Smooth muscle cell (in vitro differentiated cells): ENCODE measurements around the gene NFAM1. TPM values are rescaled to one million over a fixed set of nuclear protein-coding genes. Genes with fewer than 3 reads are reported as not detected.

Experiments
- DNase-seq: peaks from one replicate; lab custom pipeline; 2025; ENCODE audit not compliant: unreplicated experiment; lab: John Stamatoyannopoulos, UW
- H2AFZ ChIP-seq: fragments of 200-600 bp; sonication (generic); 2 replicates; pipeline ENCODE4 v1.6.0; 2016; ENCODE audit warnings: antibody characterized with exemption, low read depth, mild to moderate bottlenecking
- H3F3A ChIP-seq: fragments of 200-600 bp; sonication (generic); 2 replicates; pipeline ENCODE4 v1.6.0; 2017; ENCODE audit warnings: antibody characterized with exemption, low read depth
- H3K27ac ChIP-seq: fragments of 200-600 bp; sonication (generic); 2 replicates; pipeline ENCODE4 v1.5.1; 2016; ENCODE audit warnings: low read depth, mild to moderate bottlenecking
- H3K27me3 ChIP-seq: fragments of 200-600 bp; sonication (generic); 2 replicates; pipeline ENCODE4 v1.6.1; 2016; ENCODE audit warnings: low read depth, mild to moderate bottlenecking
- H3K36me3 ChIP-seq: fragments of 200-600 bp; sonication (generic); 2 replicates; pipeline ENCODE4 v1.5.1; 2016; ENCODE audit warnings: low read depth
- H3K4me1 ChIP-seq: fragments of 200-600 bp; sonication (generic); 2 replicates; pipeline ENCODE4 v1.5.1; 2016; ENCODE audit warnings: low read depth
- H3K4me2 ChIP-seq: fragments of 200-600 bp; sonication (generic); 2 replicates; pipeline ENCODE4 v1.6.0; 2016; ENCODE audit warnings: mild to moderate bottlenecking
- H3K4me3 ChIP-seq: fragments of 200-600 bp; sonication (generic); 2 replicates; pipeline ENCODE4 v1.5.1; 2016; ENCODE audit warnings: mild to moderate bottlenecking
- H3K79me2 ChIP-seq: fragments of 200-600 bp; sonication (generic); 2 replicates; pipeline ENCODE4 v1.6.0; 2016; ENCODE audit warnings: low read depth, mild to moderate bottlenecking
- H3K9ac ChIP-seq: fragments of 200-600 bp; sonication (generic); 2 replicates; pipeline ENCODE4 v1.6.0; 2016; ENCODE audit warnings: low read depth
- H3K9me3 ChIP-seq: fragments of 200-600 bp; sonication (generic); replicated peaks from 2 replicates; pipeline ENCODE4 v1.5.1; 2016; ENCODE audit warnings: low read depth
- H4K20me1 ChIP-seq: fragments of 200-600 bp; sonication (generic); 2 replicates; pipeline ENCODE4 v1.6.0; 2016; ENCODE audit warnings: low read depth
- WGBS: methylation state at CpG from one replicate; pipeline ENCODE4 v1.1.7; 2016; ENCODE audit warnings: low lambda C conversion rate; 5-methylcytosine and 5-hydroxymethylcytosine counted together
- polyA plus RNA-seq: library from polyadenylated mRNA; unstranded; fragments of >200 nt; fragmentation: Nextera tagmentation; extraction: Ambion mirVana; gene quantifications from 2 replicates; pipeline ENCODE4 v1.2.1, GENCODE V29; 2016
- total RNA-seq: library from RNA; depleted of rRNA; stranded (reverse); fragments of >200 nt; gene quantifications from 2 replicates; pipeline ENCODE4 v1.2.3, GENCODE V29; 2014
- TF ChIP-seq, protein P1 (sequence below): fragments of 200-600 bp; sonication (generic); IDR thresholded peaks from 2 replicates; pipeline ENCODE4 v1.5.1; 2017; ENCODE audit warnings: borderline replicate concordance, mild to moderate bottlenecking, antibody characterized with exemption; ENCODE audit not compliant: insufficient read depth, poor library complexity, severe bottlenecking

Gene NFAM1
- total and polyA plus RNA-seq, 2 experiments from 2014 or later: not detected

DNA sequence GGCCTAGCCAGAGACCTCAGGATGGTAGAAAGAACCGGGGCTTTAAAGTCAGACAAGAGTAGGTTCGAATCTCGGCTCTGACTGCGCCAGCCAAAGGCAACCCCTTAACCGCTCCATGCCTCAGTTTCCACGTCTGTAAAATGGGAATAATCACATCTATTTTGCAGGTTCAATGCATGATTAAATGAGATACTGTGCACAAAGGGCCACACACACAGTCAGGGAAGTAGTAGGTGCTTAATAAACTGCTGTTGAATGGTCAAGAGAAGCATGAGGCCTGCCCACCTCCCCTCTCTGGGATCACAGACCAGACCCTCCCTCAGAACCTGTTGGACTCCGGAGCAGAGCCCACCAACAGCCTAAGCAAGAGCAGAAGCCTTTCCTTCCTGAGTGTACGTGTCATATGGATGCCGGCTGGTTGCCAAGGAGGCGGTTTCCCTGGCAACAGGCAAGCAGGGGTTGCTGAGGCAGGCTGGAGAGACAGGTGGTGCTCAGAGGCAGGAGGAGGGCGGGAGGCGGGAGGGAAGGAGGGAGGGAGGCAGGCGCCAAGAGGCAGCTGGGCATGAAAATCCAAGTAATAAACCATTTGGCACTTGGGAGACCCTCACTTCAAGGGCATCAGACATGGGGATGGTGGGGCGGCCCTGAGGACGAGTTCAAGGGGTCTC, 43.9 kb downstream of the NFAM1 start:
- DNase-seq: no peak
- TF ChIP-seq, protein P1, sequence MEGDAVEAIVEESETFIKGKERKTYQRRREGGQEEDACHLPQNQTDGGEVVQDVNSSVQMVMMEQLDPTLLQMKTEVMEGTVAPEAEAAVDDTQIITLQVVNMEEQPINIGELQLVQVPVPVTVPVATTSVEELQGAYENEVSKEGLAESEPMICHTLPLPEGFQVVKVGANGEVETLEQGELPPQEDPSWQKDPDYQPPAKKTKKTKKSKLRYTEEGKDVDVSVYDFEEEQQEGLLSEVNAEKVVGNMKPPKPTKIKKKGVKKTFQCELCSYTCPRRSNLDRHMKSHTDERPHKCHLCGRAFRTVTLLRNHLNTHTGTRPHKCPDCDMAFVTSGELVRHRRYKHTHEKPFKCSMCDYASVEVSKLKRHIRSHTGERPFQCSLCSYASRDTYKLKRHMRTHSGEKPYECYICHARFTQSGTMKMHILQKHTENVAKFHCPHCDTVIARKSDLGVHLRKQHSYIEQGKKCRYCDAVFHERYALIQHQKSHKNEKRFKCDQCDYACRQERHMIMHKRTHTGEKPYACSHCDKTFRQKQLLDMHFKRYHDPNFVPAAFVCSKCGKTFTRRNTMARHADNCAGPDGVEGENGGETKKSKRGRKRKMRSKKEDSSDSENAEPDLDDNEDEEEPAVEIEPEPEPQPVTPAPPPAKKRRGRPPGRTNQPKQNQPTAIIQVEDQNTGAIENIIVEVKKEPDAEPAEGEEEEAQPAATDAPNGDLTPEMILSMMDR: no peak

GRCh38 chr22:42387631-42388030, 44.6 kb downstream of the NFAM1 start:
- no peaks in the 10 kb centered on the region for H3K79me2 ChIP-seq
- TF ChIP-seq, protein P1: no peak
- no peak overlapping the region for H3K9ac ChIP-seq
- no peaks in the 10 kb centered on the region for H3F3A ChIP-seq
- H3K4me2 ChIP-seq: no peak overlapping the region
- H3K27ac ChIP-seq: no peak overlapping the region
- H3K4me3 ChIP-seq: no peak overlapping the region
- no peak overlapping the region for H2AFZ ChIP-seq
- H4K20me1 ChIP-seq: no peaks in the 10 kb centered on the region
- 92% methylated on average over 5 of the region's 6 CpGs for WGBS
- no peaks in the 10 kb centered on the region for H3K4me1 ChIP-seq
- no peak for DNase-seq
- H3K36me3 ChIP-seq: no peaks in the 10 kb centered on the region
- no peaks in the 10 kb centered on the region for H3K9me3 ChIP-seq
- H3K27me3 ChIP-seq: no peaks in the 10 kb centered on the region

More for the DNA sequence above, 43.9 kb downstream of the NFAM1 start:
- Histone ChIP-seq H3K4me2 (no peak overlapping the region), H3K4me3 (no peak overlapping the region), H4K20me1 (no peaks in the 10 kb centered on the region), H3K9ac (no peak overlapping the region), H3K27me3 (no peaks in the 10 kb centered on the region), H3K27ac (no peak overlapping the region), H3F3A (no peaks in the 10 kb centered on the region), H2AFZ (no peak overlapping the region), H3K4me1 (no peaks in the 10 kb centered on the region), H3K79me2 (no peaks in the 10 kb centered on the region), H3K36me3 (no peaks in the 10 kb centered on the region), H3K9me3 (no peaks in the 10 kb centered on the region)
- 84% methylated on average over 12 of the region's 15 CpGs for WGBS

DNA sequence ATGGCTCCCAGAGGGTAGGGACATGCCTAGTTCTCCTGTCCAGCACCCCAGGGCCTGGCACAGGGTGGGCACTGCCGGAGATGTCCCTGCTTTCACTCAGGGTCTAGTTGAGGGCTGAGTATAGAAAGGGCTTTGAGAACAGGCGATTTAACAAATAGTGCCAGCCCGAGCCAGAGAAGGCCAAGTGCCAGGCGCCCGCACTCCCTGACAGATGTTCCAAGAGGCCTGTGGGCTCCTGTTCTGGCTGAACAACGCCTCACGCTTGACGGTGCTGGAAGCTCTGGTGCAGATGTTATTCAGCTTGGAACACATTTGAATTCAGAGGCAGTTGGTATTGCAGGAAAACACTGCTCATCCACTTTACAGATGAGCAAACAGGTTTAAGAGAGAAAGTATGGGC, 46.5 kb downstream of the NFAM1 start:
- Histone ChIP-seq H3K9me3 (no peaks in the 10 kb centered on the region), H3F3A (no peaks in the 10 kb centered on the region), H3K4me1 (peaks cover 5% of the 10 kb centered on the region), H3K9ac (no peak overlapping the region), H4K20me1 (no peaks in the 10 kb centered on the region), H3K36me3 (no peaks in the 10 kb centered on the region), H3K79me2 (no peaks in the 10 kb centered on the region), H3K4me2 (no peak overlapping the region), H3K4me3 (no peak overlapping the region), H3K27me3 (no peaks in the 10 kb centered on the region), H3K27ac (no peak overlapping the region), H2AFZ (no peak overlapping the region)
- TF ChIP-seq, protein P1: no peak
- WGBS: 94% methylated on average over 8 of the region's 8 CpGs
- DNase-seq: no peak

DNA sequence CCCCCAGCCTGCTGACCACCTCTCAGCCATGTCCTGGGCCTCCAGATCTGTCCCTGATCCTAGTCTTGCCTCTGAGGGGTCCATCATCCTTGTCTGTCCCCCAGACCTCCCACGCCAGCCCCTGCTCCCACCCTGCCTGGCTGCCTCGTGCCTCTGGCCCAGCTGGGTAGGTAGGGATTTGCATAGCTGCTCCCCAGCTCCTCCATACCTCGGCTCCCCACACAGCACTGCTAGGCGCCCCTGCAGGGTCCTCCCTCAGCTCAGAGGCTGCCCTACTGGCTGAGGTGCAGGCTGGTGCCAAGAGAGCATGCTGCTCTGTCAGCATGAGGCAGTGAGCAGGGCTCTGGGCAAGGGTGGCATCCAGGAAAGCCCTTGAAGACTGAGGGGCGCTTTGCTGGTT, 47.7 kb downstream of the NFAM1 start:
- Histone ChIP-seq H3F3A (no peaks in the 10 kb centered on the region), H3K4me1 (peaks cover 5% of the 10 kb centered on the region)
- TF ChIP-seq, protein P1: no peak

More for the DNA sequence above, 47.7 kb downstream of the NFAM1 start:
- H2AFZ ChIP-seq: no peak overlapping the region
- DNase-seq: no peak
- no peaks in the 10 kb centered on the region for H3K9me3 ChIP-seq
- H3K27ac ChIP-seq: no peak overlapping the region
- no peak overlapping the region for H3K9ac ChIP-seq
- no peaks in the 10 kb centered on the region for H4K20me1 ChIP-seq
- 85% methylated on average over 5 of the region's 5 CpGs for WGBS
- H3K36me3 ChIP-seq: no peaks in the 10 kb centered on the region
- H3K79me2 ChIP-seq: no peaks in the 10 kb centered on the region
- no peak overlapping the region for H3K4me3 ChIP-seq
- no peaks in the 10 kb centered on the region for H3K27me3 ChIP-seq
- H3K4me2 ChIP-seq: no peak overlapping the region
